VCaP (cell line): ENCODE measurements around the gene NRP1.

Source experiments
- H3K27ac ChIP-seq: fragments of 450-650 bp; 2 replicates; pipeline ENCODE4 v1.5.1; 2017
- CTCF ChIP-seq: fragments of 450-650 bp; conservative IDR thresholded peaks from 2 replicates; pipeline ENCODE4 v1.5.1; 2017; ENCODE audit warnings: mild to moderate bottlenecking, moderate library complexity

Gene NRP1

GRCh38 chr10:33376476-33376875 is 42.0 kb upstream of the NRP1 start:
- no peak for TF ChIP-seq CTCF
- H3K27ac ChIP-seq: no peak overlapping the region

GRCh38 chr10:33373263-33373662 is 38.8 kb upstream of the NRP1 start:
- H3K27ac ChIP-seq: no peak overlapping the region

GRCh38 chr10:33371234-33371633 is 36.8 kb upstream of the NRP1 start:
- H3K27ac ChIP-seq: no peak overlapping the region
- no peak for TF ChIP-seq CTCF

More at GRCh38 chr10:33373263-33373662, 38.8 kb upstream of the NRP1 start:
- no peak for TF ChIP-seq CTCF

- TF ChIP-seq CTCF: no peak
- H3K27ac ChIP-seq: no peak overlapping the region
These were observed 36.0 kb upstream of the NRP1 start for GRCh38 chr10:33370434-33370930.

GRCh38 chr10:33368086-33368485 is 33.6 kb upstream of the NRP1 start:
- TF ChIP-seq CTCF: no peak
- H3K27ac ChIP-seq: no peak overlapping the region

GRCh38 chr10:33365871-33366411 is 31.5 kb upstream of the NRP1 start:
- H3K27ac ChIP-seq: no peak overlapping the region

GRCh38 chr10:33365301-33365700 is 30.8 kb upstream of the NRP1 start:
- no peak overlapping the region for H3K27ac ChIP-seq
- TF ChIP-seq CTCF: no peak

More at GRCh38 chr10:33365871-33366411, 31.5 kb upstream of the NRP1 start:
- TF ChIP-seq CTCF: no peak
